Measurements from ENCODE around the gene MAGI1. TPM values are rescaled to one million over a fixed set of nuclear protein-coding genes. Genes with fewer than 3 reads are reported as not detected.

Gene MAGI1
- total RNA-seq, 1 experiment from 2014 or later: 38.6 TPM

GRCh38 chr3:65577843-65578430, 460.8 kb downstream of the MAGI1 start:
- no peak for TF ChIP-seq SP1 (IDR thresholded peaks at IDR 0.05; ENCODE audit: low read depth)
- no peak for TF ChIP-seq EZH2phosphoT487 (IDR thresholded peaks at IDR 0.05; ENCODE audit: borderline replicate concordance)
- TF ChIP-seq ATF3 (IDR thresholded peaks at IDR 0.05): no peak
- TF ChIP-seq MAX (IDR thresholded peaks at IDR 0.05): no peak
- no peak for TF ChIP-seq ZBTB33 (IDR thresholded peaks at IDR 0.05; ENCODE audit: extremely low read depth, insufficient replicate concordance, low read length)
- no peak for TF ChIP-seq REST (IDR thresholded peaks at IDR 0.05; ENCODE audit: low read depth)
- no peak for TF ChIP-seq POLR2A (IDR thresholded peaks at IDR 0.05; ENCODE audit: borderline replicate concordance, extremely low read depth, insufficient read depth, insufficient read length)
- TF ChIP-seq YY1 (IDR thresholded peaks at IDR 0.05; ENCODE audit: extremely low read depth, insufficient replicate concordance, low read depth, low read length): no peak
- no peak for TF ChIP-seq RAD21 (IDR thresholded peaks at IDR 0.05; ENCODE audit: low read depth)
- no peak for TF ChIP-seq JUND (IDR thresholded peaks at IDR 0.05)
- TF ChIP-seq EZH2 (IDR thresholded peaks at IDR 0.05): no peak
- no peak for TF ChIP-seq ZFX (IDR thresholded peaks at IDR 0.05)
- TF ChIP-seq ZNF274 (IDR thresholded peaks at IDR 0.05; ENCODE audit: low read depth, low read length): no peak
- no peak for TF ChIP-seq SRF (IDR thresholded peaks at IDR 0.05; ENCODE audit: low read depth)
- Histone ChIP-seq H4K20me1 (ENCODE audit: insufficient read depth) (0 out of 2 replicates have a peak, but pooled peaks cover 3% of the 10 kb centered on the region), H3K79me2 (ENCODE audit: insufficient read depth, low read length) (no peaks in the 10 kb centered on the region), H3K9me3 (ENCODE audit: control insufficient read depth in 1 of 2, insufficient read depth in 1 of 2, low read depth in 1 of 2, low read length in 2 of 2) (no peaks in the 10 kb centered on the region), H3K36me3 (ENCODE audit: control insufficient read depth in 1 of 2, insufficient read depth in 2 of 2, low read length in 2 of 2) (no peaks in the 10 kb centered on the region), H3K4me3 (replicated peaks in 1 of 2; ENCODE audit: low read depth in 1 of 2, low read length in 2 of 2) (no peak overlapping the region), H3K27ac (ENCODE audit: low read depth, low read length) (no peak overlapping the region), H3K9me2 (ENCODE audit: insufficient read depth) (no peaks in the 10 kb centered on the region), H3K4me2 (ENCODE audit: low read length) (no peak overlapping the region), H3K9ac (ENCODE audit: low read length) (no peak overlapping the region), H2AFZ (ENCODE audit: low read depth, low read length, poor library complexity, severe bottlenecking) (no peak overlapping the region), H3K4me1 (ENCODE audit: control insufficient read depth in 1 of 2, insufficient read depth in 2 of 2, low read length in 2 of 2) (peaks cover 5 to 7% of the 10 kb centered on the region in 2 experiments; a peak in 1 of 4 replicates), H3K27me3 (ENCODE audit: insufficient read depth, low read length) (no peaks in the 10 kb centered on the region)
- intact Hi-C loops (cut with micrococcal nuclease): no loop called here
- DNase-seq (ENCODE audit: low read depth, low spot score): no peak
- POLR2A ChIA-PET: no interaction called here
- CTCF ChIA-PET: interaction anchor here (1.7 kb wide), 1 partner anchor 8 kb away, joined by 4 read pairs; no protein-coding TSS in a partner anchor
- no TSS peak for BruUV-seq (replicated peaks)
- ATAC-seq: no peak
- RAD21 ChIA-PET (ENCODE audit: low non-redundant PET in 1 of 2, low total read pairs in 2 of 2, uncharacterized antibody in 2 of 2, unreplicated experiment in 2 of 2): no interaction called here
